Type B pancreatic cell (in vitro differentiated cells): Measurements from ENCODE around the gene SPNS2. TPM values are rescaled to one million over a fixed set of nuclear protein-coding genes. Genes with fewer than 3 reads are reported as not detected.

Source experiments
- DNase-seq: peaks from one replicate; pipeline ENCODE4 v3.0.0; 2021; ENCODE audit warnings: mixed read lengths; ENCODE audit not compliant: unreplicated experiment; ENCODE audit errors: extremely low spot score
- H3K27ac Mint-ChIP-seq: 2 replicates; pipeline ENCODE4 v1.8.0; 2021; ENCODE audit warnings: mild to moderate bottlenecking, mixed read lengths
- H3K27me3 Mint-ChIP-seq: 2 replicates; pipeline ENCODE4 v1.8.0; 2021; ENCODE audit warnings: mixed read lengths
- H3K36me3 Mint-ChIP-seq: 2 replicates; pipeline ENCODE4 v1.8.0; 2021; ENCODE audit warnings: mixed read lengths
- H3K4me1 Mint-ChIP-seq: one replicate; pipeline ENCODE4 v1.8.0; 2021; ENCODE audit warnings: mixed read lengths; ENCODE audit not compliant: unreplicated experiment
- H3K4me3 Mint-ChIP-seq: 2 replicates; pipeline ENCODE4 v1.8.0; 2021; ENCODE audit warnings: mild to moderate bottlenecking, mixed read lengths
- H3K9me3 Mint-ChIP-seq: 2 replicates; pipeline ENCODE4 v1.8.0; 2021; ENCODE audit warnings: mixed read lengths
- CTCF ChIP-seq: fragments of 200-600 bp; sonication (generic); conservative IDR thresholded peaks from 2 replicates; pipeline ENCODE4 v1.5.0; 2021; ENCODE audit warnings: antibody characterized with exemption, mild to moderate bottlenecking
- total RNA-seq: library from RNA; stranded (reverse); gene quantifications from 2 replicates; pipeline ENCODE4 v1.2.1, GENCODE V29; 2021; ENCODE audit warnings: low replicate concordance

The SPNS2 gene
- total RNA-seq, 1 donor from 2014 or later: 16.1 TPM

GRCh38 chr17:4523946-4524345 is 25.3 kb downstream of the SPNS2 start:
- Mint-ChIP-seq H3K27ac (no peak overlapping the region), H3K27me3 (peaks cover 4% of the 10 kb centered on the region)
- no peak for DNase-seq

GRCh38 chr17:4525691-4526397 is 27.2 kb downstream of the SPNS2 start:
- DNase-seq: no peak
- Mint-ChIP-seq H3K36me3 (no peaks in the 10 kb centered on the region), H3K27ac (no peak overlapping the region), H3K4me1 (peaks cover 15% of the 10 kb centered on the region), H3K4me3 (no peak overlapping the region), H3K27me3 (peaks cover 4% of the 10 kb centered on the region), H3K9me3 (no peaks in the 10 kb centered on the region)
- TF ChIP-seq CTCF: no peak

More at GRCh38 chr17:4523946-4524345, 25.3 kb downstream of the SPNS2 start:
- no peak overlapping the region for H3K4me3 Mint-ChIP-seq
- no peaks in the 10 kb centered on the region for H3K9me3 Mint-ChIP-seq
- TF ChIP-seq CTCF: no peak
- no peaks in the 10 kb centered on the region for H3K36me3 Mint-ChIP-seq
- H3K4me1 Mint-ChIP-seq: peaks cover 20% of the 10 kb centered on the region

- TF ChIP-seq CTCF: no peak
- Mint-ChIP-seq H3K4me3 (no peak overlapping the region), H3K4me1 (peaks cover 9% of the 10 kb centered on the region), H3K27ac (no peak overlapping the region), H3K9me3 (no peaks in the 10 kb centered on the region), H3K36me3 (peaks cover 4% of the 10 kb centered on the region), H3K27me3 (peaks cover 7% of the 10 kb centered on the region)
- DNase-seq: no peak
Observed at GRCh38 chr17:4527134-4527533, 28.5 kb downstream of the SPNS2 start.

- Mint-ChIP-seq H3K36me3 (peaks cover 4% of the 10 kb centered on the region), H3K4me1 (peaks cover 9% of the 10 kb centered on the region), H3K9me3 (no peaks in the 10 kb centered on the region), H3K27me3 (peaks cover 8% of the 10 kb centered on the region), H3K27ac (no peak overlapping the region), H3K4me3 (no peak overlapping the region)
- TF ChIP-seq CTCF: no peak
- no peak for DNase-seq
Observed at GRCh38 chr17:4527566-4528125, 29.0 kb downstream of the SPNS2 start.

GRCh38 chr17:4529533-4530152 is 31.0 kb downstream of the SPNS2 start:
- Mint-ChIP-seq H3K27ac (no peak overlapping the region), H3K4me1 (peaks cover 5% of the 10 kb centered on the region), H3K27me3 (peaks cover 8% of the 10 kb centered on the region), H3K4me3 (no peak overlapping the region), H3K9me3 (no peaks in the 10 kb centered on the region), H3K36me3 (peaks cover 4% of the 10 kb centered on the region)
- DNase-seq: no peak
- no peak for TF ChIP-seq CTCF
